Measurements from ENCODE around the gene SEC14L2.

- TF ChIP-seq CTCF (conservative IDR thresholded peaks at IDR 0.05; ENCODE audit: low read depth, low read length): no peak
- no peak for TF ChIP-seq EZH2 (IDR thresholded peaks at IDR 0.05; ENCODE audit: borderline replicate concordance, low read depth, low read length, poor library complexity, severe bottlenecking)
These were observed 19.6 kb downstream of the SEC14L2 start for GRCh38 chr22:30416403-30416802.
